ENCODE results near the gene KIF16B. TPM values are rescaled to one million over a fixed set of nuclear protein-coding genes. Genes with fewer than 3 reads are reported as not detected.

Gene KIF16B
- polyA plus RNA-seq, 4 donors, result 9.8 to 23.5 (median 19.5) TPM

DNA sequence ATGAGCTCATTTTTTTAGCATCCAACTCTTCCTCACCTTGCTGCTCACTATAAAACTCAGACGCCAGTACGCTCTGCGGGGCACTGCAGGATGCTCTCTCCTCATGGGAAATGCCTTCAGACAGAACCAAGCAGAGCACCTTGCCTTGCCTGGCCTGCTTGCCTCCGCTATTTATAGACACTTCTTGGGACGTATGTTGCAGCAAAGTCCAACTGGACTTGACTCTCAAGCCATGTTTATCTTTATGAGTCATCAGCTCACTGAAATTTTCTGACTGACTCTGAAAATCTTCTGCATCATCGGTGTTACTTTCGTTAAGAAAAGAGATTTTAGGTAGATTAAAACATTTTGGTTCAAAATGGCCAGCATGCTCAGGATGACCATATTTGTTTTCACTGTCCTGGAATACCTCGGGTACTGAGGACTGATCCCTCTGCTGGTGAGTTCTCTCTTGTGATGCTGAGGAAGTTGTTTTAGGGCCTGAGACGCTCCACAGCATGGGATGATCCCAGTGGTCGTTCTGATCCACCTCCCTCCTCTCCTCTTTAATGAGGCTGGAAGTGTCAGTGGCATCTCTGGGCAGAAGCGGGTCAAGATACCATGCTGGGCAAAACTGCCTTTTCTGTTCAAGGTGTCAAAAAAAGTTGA, 204.5 kb downstream of the KIF16B start:
- DNase-seq (ENCODE audit: low read depth in 4 of 4, low spot score in 3 of 4), result no peak

DNA sequence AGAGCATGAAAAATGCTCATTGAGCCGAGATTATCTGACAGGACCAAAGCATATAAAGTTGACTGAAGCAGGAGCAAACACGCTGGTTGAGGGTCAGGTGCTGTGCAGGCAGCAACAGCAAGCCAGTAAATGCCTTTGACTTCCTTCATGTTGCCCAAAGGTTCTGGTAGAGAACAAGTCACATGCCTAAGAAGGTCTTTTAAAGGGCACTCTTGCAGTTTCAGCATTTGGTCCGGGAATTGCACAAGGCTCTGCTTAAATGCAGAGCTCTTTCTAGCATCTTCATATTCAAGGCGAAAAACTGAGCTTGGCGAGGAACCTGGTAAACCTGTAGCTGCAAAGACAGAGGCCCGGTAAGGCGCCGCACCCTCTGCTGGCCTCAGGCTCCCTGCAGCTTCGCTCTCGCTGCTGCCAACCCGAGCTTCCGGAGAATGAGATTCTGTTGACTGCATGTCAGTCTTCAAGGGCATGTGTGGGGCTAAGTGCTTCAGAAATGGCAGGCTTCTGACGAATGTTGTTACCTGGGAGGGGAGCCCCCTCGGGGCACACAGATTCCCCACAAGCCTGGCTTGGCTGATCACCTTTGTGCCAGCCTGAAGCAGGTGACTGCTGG, 205.2 kb downstream of the KIF16B start:
- DNase-seq (ENCODE audit: low read depth in 4 of 4, low spot score in 3 of 4), result no peak

DNA sequence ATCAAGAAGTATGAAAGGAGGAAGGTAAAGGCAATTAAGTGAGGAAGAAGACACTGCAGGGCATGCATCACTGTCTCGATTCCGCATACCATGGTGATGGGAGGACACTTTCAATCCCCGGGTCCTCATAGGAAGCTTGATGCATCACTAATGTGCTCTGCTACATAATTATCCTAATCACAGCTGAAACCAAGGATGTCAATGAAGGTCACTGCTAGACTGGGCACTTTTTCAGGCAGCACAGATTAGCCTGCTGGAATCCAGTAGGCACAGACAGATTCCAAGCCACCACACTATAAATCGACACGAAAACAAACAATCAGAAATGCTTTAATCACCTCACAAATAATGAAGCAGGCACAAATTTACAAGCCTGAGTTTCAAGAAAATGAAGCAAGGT, 206.7 kb downstream of the KIF16B start:
- DNase-seq (ENCODE audit: low read depth in 4 of 4, low spot score in 3 of 4), result no peak

DNA sequence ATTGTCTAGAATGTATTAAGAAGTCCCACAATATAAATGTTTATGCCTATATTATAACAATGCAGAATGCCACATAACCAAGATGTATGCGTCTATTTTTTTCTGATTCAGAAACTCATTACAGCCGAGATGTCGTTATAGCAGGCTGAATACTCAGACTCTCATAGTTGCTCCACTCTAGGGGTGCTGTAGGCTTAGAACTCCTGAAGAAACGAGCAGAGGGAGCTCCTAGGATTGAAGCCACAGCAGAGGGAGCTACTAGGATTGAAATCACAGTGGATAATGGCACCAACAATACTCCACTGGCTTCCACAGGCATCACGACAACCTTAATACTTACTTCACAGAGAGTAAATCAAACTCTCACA, 208.9 kb downstream of the KIF16B start:
- no peak for DNase-seq (ENCODE audit: low read depth in 4 of 4, low spot score in 3 of 4)

DNA sequence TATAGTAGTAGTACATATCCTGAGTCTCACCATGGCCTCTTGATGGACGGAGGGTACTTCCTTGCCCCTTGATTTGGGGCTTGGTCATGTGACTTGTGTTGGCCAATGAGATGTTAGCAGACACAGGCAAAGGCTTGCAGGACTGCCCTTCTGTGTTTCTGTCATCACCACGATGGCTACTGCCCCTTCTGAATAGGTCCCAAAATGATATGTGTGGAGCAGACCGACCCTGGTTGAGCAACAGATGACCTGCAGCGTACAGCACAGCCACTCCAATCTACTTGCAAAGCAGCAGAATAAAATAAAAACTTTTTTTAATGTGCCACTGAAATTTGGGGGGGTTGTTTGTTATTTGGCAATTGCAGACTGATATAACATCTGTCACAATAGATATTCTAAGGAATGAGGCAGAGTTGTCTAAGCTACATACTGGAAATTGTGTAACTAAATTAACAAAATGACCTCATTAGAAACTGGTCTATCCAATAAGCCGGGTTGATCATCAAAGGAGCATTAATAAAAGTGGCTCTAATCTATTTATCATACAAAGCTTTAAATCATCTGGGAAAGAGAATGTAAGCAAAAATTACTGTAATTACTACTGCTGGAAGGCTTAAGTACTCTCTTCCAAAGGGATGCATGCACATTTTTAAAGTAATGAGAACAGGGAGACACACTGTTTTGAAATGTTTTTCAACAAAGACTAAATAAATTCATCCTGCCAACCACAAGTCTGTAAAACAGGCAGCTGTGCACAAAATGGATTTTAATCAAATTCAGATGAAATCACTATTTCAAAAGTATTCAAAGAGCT, 209.5 kb downstream of the KIF16B start:
- DNase-seq (ENCODE audit: low read depth in 4 of 4, low spot score in 3 of 4), result no peak

DNA sequence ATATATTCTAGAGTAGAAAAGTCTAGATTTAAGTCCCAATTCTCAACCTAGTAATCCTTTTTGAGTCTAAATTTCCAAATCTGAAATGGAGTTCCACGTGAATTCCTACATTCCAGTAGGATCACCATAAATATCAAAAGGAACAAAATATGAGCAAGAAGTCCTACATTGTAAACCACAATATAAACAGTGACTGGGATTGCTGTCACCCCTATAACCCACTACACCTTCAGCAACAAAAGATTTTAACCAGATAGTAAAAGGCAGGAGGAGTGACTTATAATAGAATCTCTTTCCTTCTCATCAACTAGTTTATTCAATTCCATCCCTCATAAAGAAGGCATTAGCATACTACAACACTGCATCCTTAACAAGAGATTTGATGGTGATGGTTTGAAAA, 210.6 kb downstream of the KIF16B start:
- no peak for DNase-seq (ENCODE audit: low read depth in 4 of 4, low spot score in 3 of 4)

DNA sequence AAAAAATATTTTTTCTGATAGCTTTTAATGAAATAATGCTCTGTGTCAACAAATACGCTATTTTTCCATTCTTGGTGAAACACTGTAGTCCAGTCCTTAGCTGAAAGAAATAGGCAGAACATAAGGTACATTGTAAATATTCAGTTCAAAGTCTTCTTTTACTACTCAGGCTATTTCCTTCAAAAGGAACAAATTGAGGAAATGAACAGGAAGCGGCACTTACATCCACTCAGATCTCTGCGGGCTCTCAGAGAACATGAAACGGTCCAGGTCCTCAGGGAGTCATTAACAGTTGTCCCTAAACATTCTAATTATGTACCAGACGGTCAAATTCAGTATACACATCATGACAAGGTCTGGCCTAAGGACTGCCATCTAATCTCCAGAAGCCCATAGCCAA, 212.6 kb downstream of the KIF16B start:
- DNase-seq (ENCODE audit: low read depth in 4 of 4, low spot score in 3 of 4), result no peak

DNA sequence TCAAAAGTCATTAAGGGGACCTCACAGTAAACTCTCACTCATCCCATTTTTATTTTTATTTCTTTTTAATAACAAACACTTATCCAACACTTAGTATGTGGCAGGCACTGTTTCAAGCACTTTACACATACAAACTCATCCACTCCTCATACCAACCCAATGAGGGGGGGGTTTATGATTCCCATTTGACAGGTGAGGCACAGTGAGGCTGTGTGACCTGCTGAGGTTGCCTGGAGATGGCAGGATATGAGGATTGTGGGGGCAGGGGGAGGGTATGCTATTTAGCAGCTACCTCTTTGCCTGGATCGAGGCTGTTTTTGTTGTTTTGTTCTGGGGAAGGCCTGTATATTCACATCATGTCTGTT, 219.8 kb downstream of the KIF16B start:
- DNase-seq (ENCODE audit: low read depth in 4 of 4, low spot score in 3 of 4), result no peak

DNA sequence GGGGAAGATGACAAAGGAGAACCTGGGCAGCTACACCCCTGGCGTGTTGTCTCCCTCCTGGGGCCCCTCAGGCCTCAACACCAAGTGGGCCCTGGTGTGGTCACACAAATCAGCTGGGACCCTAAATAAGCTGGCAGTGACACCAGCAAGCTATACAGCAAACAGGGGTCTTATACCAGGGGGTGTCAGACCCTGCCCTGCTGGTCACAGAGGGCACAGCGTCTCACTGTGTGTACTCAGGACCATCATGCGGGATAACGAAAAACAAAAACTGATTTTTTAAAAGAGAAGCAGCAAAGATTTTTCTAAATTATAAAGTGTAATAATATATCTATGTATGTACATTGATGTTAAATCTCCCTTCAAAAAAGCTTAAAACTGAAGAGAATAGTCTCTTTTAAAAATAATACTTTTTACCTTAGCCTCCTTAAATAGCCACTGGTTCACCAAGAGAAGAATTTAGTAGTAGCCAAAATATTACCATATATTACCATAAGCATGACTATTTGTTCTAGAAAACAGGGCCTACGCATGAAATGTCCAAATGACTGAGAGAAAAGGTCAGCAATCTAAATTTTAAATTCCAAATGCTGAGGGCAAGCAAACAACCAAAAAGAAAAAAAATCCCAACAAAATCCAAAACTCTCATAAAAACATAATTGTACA, 220.4 kb downstream of the KIF16B start:
- no peak for DNase-seq (ENCODE audit: low read depth in 4 of 4, low spot score in 3 of 4)

DNA sequence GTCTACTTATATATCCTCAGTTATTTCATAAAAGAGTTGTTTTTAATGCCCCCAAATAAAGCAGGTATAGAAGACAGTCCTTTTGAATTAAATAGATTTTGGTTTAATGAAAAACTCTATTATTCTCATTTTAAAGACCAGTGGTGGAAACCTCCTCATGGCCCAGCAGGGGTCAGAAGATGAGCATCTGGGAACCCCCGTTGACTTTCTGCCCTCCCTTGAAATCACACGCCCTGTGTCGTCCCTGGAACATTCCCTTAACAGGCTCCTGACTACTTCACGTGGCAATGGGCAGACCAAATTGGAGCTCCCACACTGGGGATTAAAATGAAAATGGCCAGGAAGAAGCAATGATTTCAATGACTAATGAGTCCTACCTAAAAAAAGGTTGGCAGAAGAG, 220.9 kb downstream of the KIF16B start:
- DNase-seq (ENCODE audit: low read depth in 4 of 4, low spot score in 3 of 4), result no peak

DNA sequence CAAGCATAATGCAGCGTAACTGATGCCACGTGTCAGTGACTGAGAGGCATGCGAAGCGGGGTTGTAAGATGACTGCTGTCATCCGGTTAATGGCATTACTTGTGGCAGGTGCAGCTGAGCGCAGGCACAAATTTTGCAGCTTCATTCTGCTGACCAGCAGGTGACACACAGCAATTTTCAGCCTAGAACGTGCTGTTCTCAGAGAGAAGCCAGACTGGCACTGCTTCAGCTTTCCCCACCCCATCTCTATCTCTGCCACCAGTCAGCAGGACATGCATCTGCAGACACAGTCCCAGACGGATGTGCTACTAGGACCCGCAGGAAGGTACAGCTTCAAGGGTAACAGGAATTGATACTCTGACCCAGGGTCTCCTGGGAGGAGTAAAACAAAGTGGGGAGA, 221.8 kb downstream of the KIF16B start:
- no peak for DNase-seq (ENCODE audit: low read depth in 4 of 4, low spot score in 3 of 4)

DNA sequence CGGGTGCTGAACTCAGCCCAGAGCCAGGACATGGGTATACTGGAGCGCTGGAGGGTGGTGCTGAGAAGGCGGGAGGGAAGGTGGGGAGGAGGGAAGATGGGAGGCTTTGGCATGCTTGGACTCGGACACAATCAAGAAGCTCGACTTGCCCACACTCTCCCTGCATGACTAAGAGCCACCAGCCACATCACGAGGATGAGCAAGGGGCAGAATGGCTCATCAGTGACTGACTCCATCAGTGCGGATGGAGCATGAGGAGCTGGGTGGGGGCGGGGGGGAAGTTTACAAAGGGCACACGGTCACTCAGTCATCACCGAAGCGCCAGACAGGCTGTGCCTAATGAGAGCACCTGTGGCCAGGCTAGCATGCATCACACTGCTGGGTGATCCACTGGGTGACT, 222.8 kb downstream of the KIF16B start:
- no peak for DNase-seq (ENCODE audit: low read depth in 4 of 4, low spot score in 3 of 4)

DNA sequence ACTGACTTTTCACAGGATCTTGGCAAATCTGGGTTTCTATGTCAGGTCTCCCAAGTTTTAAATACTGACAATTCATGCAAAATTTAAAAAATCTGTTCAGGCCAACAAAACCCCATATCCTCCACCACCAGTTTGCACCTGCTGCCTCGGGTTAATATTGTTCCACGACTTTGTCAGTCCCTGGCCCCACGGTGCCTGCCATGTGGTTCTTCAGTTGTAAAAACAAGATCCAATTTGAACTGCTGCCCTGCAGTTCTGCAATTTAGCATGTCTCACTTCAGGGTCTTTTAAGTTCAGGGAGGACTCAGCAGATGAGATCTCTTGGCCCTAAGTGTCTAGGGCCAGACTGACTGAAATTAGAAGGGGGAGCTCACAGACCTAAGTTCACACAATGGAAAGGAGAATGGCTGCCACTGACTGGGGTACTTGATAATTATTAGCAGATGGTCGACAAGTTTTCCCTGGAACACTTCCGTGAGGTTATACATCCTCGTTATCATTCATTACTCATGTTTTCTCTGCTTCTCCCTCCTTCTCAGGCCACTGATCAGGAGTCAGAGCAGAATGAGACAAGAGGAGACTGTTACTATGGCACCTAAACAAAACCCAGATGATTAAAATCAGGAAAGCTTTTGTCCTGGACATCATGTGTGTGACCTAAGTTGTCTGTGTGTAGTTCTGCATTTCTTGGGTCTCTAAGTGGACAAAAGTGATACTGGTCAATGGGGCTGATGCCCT, 223.6 kb downstream of the KIF16B start:
- DNase-seq (ENCODE audit: low read depth in 4 of 4, low spot score in 3 of 4), result no peak

DNA sequence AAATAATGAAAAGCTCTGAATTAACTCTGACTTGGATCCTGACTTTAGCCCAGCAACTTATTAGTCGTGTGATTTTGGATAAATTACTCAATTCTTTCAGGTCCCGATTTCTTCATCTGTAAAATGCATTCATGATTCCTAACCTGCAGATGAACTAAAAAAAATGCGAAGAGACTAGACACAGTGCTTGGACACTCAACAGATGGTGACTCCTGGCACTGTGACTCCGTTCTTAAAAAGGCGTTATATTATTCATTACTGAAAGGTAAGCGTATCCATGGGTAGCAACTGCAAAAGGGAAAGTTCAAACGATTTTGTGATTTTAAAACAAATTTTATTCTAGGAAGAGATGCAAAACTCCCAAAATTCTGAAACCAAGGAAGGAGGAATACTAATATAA, 226.3 kb downstream of the KIF16B start:
- no peak for DNase-seq (ENCODE audit: low read depth in 4 of 4, low spot score in 3 of 4)

DNA sequence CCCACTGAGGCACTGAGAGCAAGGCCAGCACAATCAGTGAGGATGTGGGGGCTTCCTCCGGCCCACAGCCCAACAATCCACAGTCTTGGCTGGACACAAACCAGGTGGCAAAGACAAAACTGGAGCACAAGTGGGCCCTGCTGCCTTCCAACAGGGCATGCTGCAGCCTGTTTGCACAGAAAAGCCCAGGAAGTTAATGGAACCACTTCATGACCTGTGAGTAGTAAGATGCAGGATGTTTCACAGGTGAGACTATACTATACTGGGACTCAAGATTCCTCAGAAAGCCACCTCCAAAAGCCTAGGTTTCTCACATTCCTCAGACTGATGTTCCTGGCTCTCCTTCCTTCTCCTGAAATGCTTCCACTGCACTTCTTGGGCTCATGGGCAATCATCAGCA, 235.5 kb downstream of the KIF16B start:
- no peak for DNase-seq (ENCODE audit: low read depth in 4 of 4, low spot score in 3 of 4)

DNA sequence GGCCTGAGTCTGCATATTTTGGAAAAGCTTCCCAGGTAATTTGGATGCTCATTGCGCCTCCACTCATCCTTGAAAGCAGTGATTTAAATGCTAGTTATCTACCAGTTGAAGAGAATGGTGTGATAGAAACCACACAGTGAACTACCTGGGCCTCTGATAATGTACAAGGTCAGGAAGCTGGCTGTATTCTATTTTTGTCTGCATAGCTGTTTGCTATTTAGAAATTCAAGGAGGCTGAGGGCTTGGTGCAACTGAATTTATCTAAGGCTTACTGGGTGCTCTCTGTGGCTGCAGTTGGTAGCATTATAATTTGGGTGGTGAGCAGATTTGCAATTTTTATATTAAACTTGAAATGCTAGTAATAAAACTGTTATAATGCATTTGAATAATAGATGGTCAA, 245.6 kb downstream of the KIF16B start:
- no peak for DNase-seq (ENCODE audit: low read depth in 4 of 4, low spot score in 3 of 4)

DNA sequence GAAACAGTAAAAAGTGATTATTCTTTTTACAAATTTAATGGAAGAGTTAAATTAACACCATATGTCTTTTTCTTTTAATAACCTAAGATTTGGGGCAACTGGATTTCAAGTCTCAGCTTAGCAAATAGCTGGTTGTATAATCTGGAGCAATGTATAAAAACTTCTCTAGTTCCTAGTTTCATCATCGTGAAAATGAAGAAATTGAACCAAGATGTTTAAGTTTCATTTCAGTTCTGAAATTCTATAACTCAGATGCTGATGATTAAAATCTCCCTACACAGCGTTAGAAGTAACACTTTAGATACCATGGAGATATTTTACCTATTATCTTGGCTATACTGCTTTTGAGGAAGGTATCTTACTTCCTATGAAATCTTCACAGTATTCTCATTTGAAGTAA, 252.0 kb downstream of the KIF16B start:
- no peak for DNase-seq (ENCODE audit: low read depth in 4 of 4, low spot score in 3 of 4)

DNA sequence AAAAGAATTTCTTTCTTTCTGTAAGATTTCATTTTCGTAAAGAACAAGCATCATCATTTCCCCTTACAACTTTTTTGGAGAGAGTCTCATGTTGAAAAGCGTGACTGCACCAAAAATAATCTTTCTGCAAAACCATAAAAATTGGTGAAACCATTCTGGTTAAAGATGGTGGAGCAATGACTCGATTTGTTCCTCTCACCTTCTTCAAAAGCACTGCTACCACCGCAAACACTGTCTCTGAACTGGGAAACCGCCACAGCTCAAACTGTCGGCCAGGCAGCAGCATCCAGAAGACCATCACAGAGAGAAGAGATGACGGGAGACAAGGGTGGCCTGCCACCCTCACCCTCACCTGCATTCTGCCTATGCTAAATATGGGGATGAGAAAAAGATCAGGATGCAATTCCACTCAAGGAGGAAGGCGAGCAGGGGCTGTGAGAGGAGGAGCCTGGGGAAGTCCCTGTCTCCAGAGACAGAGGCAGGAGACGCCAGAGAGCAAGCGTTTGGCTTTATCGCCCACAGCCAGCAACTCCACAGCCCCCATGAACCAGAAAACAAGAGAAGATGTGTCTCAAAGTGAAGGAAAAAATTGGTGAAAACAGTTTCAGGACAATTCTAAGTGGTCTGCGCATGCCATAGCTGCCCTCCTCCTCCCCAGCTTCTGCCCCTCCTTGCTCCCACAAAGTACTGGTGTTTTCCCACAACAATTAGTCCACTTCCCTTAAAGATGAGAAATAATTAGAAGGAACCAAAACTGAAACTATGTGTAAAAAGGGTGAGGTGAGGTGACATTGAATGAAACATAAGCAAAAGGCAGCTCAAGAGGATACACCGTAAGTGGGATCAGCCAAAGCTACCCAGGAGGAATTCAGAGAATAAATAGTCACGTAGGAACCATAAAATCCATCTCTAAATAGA, 255.5 kb downstream of the KIF16B start:
- DNase-seq (ENCODE audit: low read depth in 4 of 4, low spot score in 3 of 4), result no peak

DNA sequence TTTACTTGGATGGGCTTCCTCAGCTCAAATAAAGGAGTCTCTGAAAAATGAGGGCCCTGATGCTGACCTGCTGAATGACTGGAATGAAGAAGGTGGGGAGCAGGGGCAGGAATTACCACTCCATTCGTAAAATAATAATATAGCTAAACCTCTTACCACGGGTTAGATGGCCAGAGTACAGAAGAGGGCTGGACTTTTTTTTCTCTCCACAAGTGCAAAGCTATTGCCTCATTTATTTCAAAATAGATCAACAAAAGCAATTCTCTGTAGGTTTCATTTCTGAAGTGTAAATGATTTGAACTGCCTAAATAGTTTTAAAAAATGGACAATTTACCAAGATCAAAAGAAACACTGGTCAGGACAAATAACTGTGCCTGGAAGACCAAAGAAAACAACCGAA, 256.7 kb downstream of the KIF16B start:
- DNase-seq (ENCODE audit: low read depth in 4 of 4, low spot score in 3 of 4), result no peak

DNA sequence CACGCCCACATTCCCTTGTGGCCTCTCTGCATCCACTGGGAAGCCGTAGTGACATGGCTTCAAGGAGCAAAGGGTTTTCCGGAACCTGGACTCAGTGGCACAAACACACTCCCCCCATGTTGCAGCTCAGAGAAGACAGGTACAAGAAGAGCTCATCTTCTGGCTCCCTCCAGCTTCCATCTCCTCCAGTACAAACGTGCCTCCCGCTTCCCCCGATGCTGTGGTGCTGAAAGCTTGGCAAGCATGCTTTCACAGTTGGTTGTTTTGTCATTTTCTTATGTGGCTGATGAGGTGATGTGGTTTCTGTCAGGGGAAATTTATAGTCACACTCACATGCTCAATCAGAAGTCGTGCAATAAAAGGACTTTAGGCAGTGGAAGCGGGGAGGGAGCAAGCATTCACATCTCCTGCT, 258.5 kb downstream of the KIF16B start:
- no peak for DNase-seq (ENCODE audit: low read depth in 4 of 4, low spot score in 3 of 4)

All from left renal pelvis (tissue), 4 donors.